Transverse colon (tissue), 4 donors: Measurements from ENCODE around the gene CLDN19.

ENCODE experiments used
- CTCF ChIP-seq, 5 experiments: fragments of 200-600 bp in 3 of 5; fragments of 450-650 bp in 2 of 5; sonication (generic) in 3 of 5; IDR thresholded peaks; 1 replicate in 2 of 5; 2 replicates in 3 of 5; pipeline ENCODE4 v1.5.1; 2016 to 2017; ENCODE audit warnings: antibody characterized with exemption in 5 of 5, inconsistent platforms in 3 of 5, mild to moderate bottlenecking in 2 of 5, moderate library complexity in 1 of 5
- POLR2A ChIP-seq: fragments of 450-650 bp; IDR thresholded peaks from one replicate; pipeline ENCODE4 v1.6.1; 2016; ENCODE audit warnings: antibody characterized with exemption, mild to moderate bottlenecking, moderate library complexity
- POLR2AphosphoS5 ChIP-seq, 3 donors: sonication (generic); formaldehyde crosslinking; IDR thresholded peaks; one replicate each; pipeline ENCODE4 v1.6.1; 2016; ENCODE audit warnings: antibody characterized with exemption in 3 of 3

DNA sequence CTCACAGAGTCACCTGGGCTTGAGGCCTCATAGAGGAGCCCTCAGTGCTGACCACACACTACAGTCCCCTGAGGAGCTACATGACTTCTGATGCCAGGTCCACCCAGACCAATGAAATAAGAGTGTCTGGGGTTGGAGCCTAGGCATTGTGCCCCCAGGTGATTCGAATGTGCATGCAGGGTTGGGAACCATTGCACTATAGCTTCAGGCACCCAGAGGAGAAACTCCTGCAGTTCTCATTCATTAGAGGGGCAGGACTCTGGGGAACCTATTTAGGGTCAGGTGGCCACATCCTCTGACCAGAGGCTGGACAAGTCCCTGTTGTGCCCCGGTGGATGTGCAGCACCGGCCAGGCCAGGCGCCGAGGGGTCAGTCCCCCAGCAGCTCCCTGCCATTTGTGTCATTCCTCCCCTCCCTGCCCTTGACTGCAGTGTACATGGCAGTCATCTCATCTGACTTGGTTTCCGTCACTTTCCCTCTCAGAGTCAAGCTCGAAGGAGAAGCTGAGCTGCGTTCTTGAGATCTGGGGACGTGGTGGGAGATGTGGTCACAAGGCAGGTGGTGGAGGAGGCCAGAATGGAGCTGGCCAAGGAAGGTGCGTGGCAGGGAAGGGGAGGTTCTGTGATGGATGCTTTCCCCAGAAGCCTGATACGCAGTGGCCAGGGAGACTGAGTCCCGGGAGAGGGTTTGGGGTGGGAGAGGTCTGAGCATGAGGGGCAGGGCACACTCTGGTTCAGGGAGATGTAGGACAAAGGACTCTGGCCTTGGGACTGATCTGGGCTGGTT lies 6.4 kb downstream of the CLDN19 start:
- TF ChIP-seq CTCF (IDR thresholded peaks at IDR 0.05), result no peak
- TF ChIP-seq POLR2A, result no peak
- TF ChIP-seq POLR2AphosphoS5 (IDR thresholded peaks at IDR 0.05), result no peak
